ENCODE data around the gene ZBTB20.

The ZBTB20 gene

GRCh38 chr3:114411811-114412803, 735.0 kb downstream of the ZBTB20 start:
- peak; percentile 23 for TF ChIP-seq CTCF (IDR thresholded peaks at IDR 0.05; ENCODE audit: extremely low read depth, insufficient read depth, missing control alignments)
- in situ Hi-C loops (cut with MboI; ENCODE audit: low pct_unique_long_range_greater_than_20kb, low sequenced_read_pairs, unreplicated experiment), result no loop called here
- peak; percentile 5 for DNase-seq (ENCODE audit: low spot score)

- DNase-seq (ENCODE audit: low spot score), result no peak
- in situ Hi-C loops (cut with MboI; ENCODE audit: low pct_unique_long_range_greater_than_20kb, low sequenced_read_pairs, unreplicated experiment), result no loop called here
These were observed 735.9 kb downstream of the ZBTB20 start for GRCh38 chr3:114411190-114411668.

DNA sequence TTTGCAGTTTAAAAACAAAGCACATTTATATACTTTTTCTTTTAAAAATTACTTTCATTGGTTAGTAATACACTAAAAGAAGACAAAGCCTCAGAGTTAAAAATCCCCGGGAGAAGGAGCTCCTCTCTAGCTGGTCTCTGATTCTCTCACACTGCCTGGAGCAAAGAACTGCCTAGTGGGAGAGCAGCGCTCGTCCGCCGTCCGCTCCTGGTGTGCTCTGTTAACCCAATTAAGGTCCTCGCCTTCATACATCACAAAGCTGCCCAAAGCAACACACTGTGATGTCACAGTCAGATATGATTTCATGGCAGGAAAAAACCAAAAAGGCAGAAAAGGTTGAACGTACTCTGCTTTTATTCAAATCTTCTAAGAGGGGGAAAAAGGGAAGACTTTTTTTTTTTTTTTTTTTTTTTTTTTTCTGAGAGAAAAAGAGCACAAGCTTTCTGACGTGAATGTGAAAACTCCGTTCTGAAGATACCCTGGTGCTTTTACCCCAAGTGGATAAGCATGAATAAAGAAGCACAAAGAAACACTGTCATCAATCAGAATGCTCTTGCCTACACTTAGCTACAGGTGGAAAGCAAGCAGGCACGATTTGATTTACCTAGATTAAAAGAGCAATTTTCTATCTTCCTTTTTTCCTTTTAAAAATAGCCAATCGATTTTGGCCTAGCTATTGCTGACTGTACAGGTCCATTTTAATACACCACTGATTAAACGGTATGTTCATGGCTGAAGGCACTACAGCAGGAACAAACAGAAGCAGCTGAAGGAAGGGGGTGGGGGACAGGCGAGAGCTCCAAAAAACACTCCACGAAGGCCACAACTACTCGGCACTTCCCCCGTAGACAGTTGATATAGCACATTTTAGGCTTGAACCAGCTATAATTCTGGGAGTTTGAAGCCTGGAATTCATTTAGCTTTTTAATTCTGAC, 738.1 kb downstream of the ZBTB20 start:
- DNase-seq (ENCODE audit: low spot score), result no peak
- in situ Hi-C loops (cut with MboI; ENCODE audit: low pct_unique_long_range_greater_than_20kb, low sequenced_read_pairs, unreplicated experiment), result no loop called here
- no peak for TF ChIP-seq CTCF (IDR thresholded peaks at IDR 0.05; ENCODE audit: extremely low read depth, insufficient read depth, missing control alignments)

More at GRCh38 chr3:114411190-114411668, 735.9 kb downstream of the ZBTB20 start:
- no peak for TF ChIP-seq CTCF (IDR thresholded peaks at IDR 0.05; ENCODE audit: extremely low read depth, insufficient read depth, missing control alignments)

GRCh38 chr3:114406922-114407321, 740.2 kb downstream of the ZBTB20 start:
- in situ Hi-C loops (cut with MboI; ENCODE audit: low pct_unique_long_range_greater_than_20kb, low sequenced_read_pairs, unreplicated experiment), result no loop called here
- no peak for TF ChIP-seq CTCF (IDR thresholded peaks at IDR 0.05; ENCODE audit: extremely low read depth, insufficient read depth, missing control alignments)
- DNase-seq (ENCODE audit: low spot score), result no peak

DNA sequence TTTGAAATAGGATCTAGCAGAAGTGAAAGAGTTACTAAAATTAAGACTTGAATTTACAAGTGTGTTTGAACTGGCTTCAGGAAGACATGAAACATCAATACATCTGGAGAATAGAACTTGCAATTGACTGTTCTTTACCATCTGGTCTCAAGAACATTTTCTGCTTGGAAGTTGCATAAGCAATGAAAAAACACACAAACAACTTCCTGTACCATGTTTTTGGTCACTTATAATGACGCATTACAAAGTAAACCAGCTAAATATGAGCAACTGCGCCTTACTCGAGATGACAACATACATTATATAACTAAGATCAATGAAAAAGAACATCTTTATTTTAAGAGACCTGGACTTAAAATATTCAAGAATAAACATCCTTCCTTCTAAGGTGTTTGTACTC, 740.8 kb downstream of the ZBTB20 start:
- TF ChIP-seq CTCF (IDR thresholded peaks at IDR 0.05; ENCODE audit: extremely low read depth, insufficient read depth, missing control alignments), result no peak
- in situ Hi-C loops (cut with MboI; ENCODE audit: low pct_unique_long_range_greater_than_20kb, low sequenced_read_pairs, unreplicated experiment), result no loop called here
- no peak for DNase-seq (ENCODE audit: low spot score)
